CD4-positive, alpha-beta T cell (primary cell): ENCODE data around the gene DZIP1. TPM values are rescaled to one million over a fixed set of nuclear protein-coding genes. Genes with fewer than 3 reads are reported as not detected.

ENCODE experiments used
- ATAC-seq: fragments of 200-7000 bp; cut with Tn5 transposase; one replicate; pipeline ENCODE4 v1.10.0; 2022; ENCODE audit warnings: mild to moderate bottlenecking; ENCODE audit not compliant: poor library complexity
- CTCF ChIA-PET: fragments of 350-600 bp; sonication (Branson Sonifier 250); formaldehyde crosslinking; loops from one replicate; lab custom pipeline; 2021; ENCODE audit warnings: antibody characterized with exemption, inconsistent platforms; lab: Charles Lee
- POLR2A ChIA-PET: fragments of 350-600 bp; sonication (Branson Sonifier 250); formaldehyde crosslinking; loops from one replicate; lab custom pipeline; 2021; ENCODE audit warnings: antibody characterized with exemption, inconsistent platforms; lab: Charles Lee
- DNase-seq, 14 experiments: peaks; one replicate each; pipeline ENCODE4 v3.0.0-alpha.2; 2013 to 2020; ENCODE audit warnings: mixed read lengths in 2 of 14
- H3K27ac ChIP-seq, 2 donors: one replicate each; pipeline versions ENCODE4 v1.5.1 to v1.7.0; 2013; ENCODE audit warnings: low read length in 2 of 2, low read depth in 1 of 2, mild to moderate bottlenecking in 1 of 2
- H3K27me3 ChIP-seq, 2 experiments: 1 replicate in 1 of 2; 2 replicates in 1 of 2; pipeline versions ENCODE4 v1.6.1 to v1.7.0; 2013; ENCODE audit warnings: low read length in 2 of 2, control low read depth in 1 of 2, mild to moderate bottlenecking in 1 of 2, moderate library complexity in 1 of 2; ENCODE audit not compliant: insufficient read depth in 2 of 2, control insufficient read depth in 1 of 2
- H3K36me3 ChIP-seq: one replicate; pipeline ENCODE4 v1.6.1; 2013; ENCODE audit warnings: low read length, control low read depth; ENCODE audit not compliant: insufficient read depth
- H3K4me1 ChIP-seq: one replicate; pipeline ENCODE4 v1.6.1; 2013; ENCODE audit warnings: low read length, control low read depth; ENCODE audit not compliant: insufficient read depth
- H3K4me3 ChIP-seq: one replicate; pipeline ENCODE4 v1.5.1; 2013; ENCODE audit warnings: mild to moderate bottlenecking, low read length, moderate library complexity
- H3K9me3 ChIP-seq, 2 experiments: 1 replicate in 1 of 2; 2 replicates in 1 of 2; pipeline versions ENCODE4 v1.6.1 to v1.7.0; 2013; ENCODE audit warnings: low read length in 2 of 2, mild to moderate bottlenecking in 2 of 2, control low read depth in 1 of 2, moderate library complexity in 1 of 2; ENCODE audit not compliant: control insufficient read depth in 1 of 2, insufficient read depth in 1 of 2
- H3K27ac Mint-ChIP-seq: one replicate; pipeline ENCODE4 v1.8.0; 2020; ENCODE audit warnings: mixed read lengths
- H3K27me3 Mint-ChIP-seq: one replicate; pipeline ENCODE4 v1.8.0; 2021; ENCODE audit warnings: mixed read lengths
- H3K36me3 Mint-ChIP-seq: one replicate; pipeline ENCODE4 v1.8.0; 2021; ENCODE audit warnings: low read depth, mixed read lengths
- H3K4me1 Mint-ChIP-seq: one replicate; pipeline ENCODE4 v1.8.0; 2021; ENCODE audit warnings: low read depth, mixed read lengths
- H3K4me3 Mint-ChIP-seq: one replicate; pipeline ENCODE4 v1.8.0; 2020; ENCODE audit warnings: mild to moderate bottlenecking, mixed read lengths
- H3K9me3 Mint-ChIP-seq: one replicate; pipeline ENCODE4 v1.8.0; 2020; ENCODE audit warnings: mixed read lengths
- intact Hi-C, 2 experiments: fragments of 100-400 bp; cut with DNase I in 1 of 2; cut with micrococcal nuclease in 1 of 2; formaldehyde crosslinking; loops; one replicate each; pipeline versions ENCODE4 v1.15.1 to v1.9.0; 2023 to 2025; cut with DNase I, micrococcal nuclease
- total RNA-seq, 174 experiments: library from RNA in 2 of 174; stranded (reverse) in 2 of 174; gene quantifications; one replicate each; pipeline ENCODE4 v1.2.3 and lab custom pipeline; 2021 to 2026
- TF ChIP-seq, protein P1 (sequence below): fragments of 200-600 bp; IDR thresholded peaks from one replicate; pipeline ENCODE4 v1.8.0; 2022; ENCODE audit warnings: antibody characterized with exemption, mild to moderate bottlenecking

DZIP1 gene
- total RNA-seq, 2 experiments from 2014 or later: not detected

DNA sequence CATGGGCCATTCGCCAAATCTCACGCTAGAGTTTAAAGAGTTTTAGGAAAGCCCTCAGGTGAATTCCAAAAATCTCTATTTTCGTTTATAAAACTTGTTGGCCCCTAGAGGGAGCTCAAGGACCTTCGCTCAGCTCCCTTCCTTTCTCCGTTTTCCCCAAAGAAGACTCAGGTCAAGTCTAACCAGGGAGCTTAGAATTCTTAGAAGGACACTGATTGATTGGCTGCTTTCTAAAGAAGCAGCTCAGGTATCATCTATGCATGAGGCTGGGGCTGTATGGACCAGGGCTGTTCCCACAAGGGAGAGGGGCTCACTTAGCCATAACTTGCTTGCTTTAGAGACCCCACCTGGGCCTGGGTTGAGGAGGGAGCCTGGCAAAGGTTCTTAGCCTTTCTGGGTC is 20.5 kb downstream of the DZIP1 start:
- Histone ChIP-seq H3K4me3 (no peak overlapping the region), H3K27ac (no peak overlapping the region), H3K9me3 (no peaks in the 10 kb centered on the region), H3K36me3 (no peaks in the 10 kb centered on the region), H3K4me1 (no peaks in the 10 kb centered on the region), H3K27me3 (peaks cover 0 to 4% of the 10 kb centered on the region in 2 experiments)
- DNase-seq (peak in 4 of 14 experiments; percentile 33 to 70 (median 54)), ATAC-seq (no peak)
- no peaks in the 10 kb centered on the region for H3K9me3 Mint-ChIP-seq
- H3K36me3 Mint-ChIP-seq: no peaks in the 10 kb centered on the region
- TF ChIP-seq, protein P1, sequence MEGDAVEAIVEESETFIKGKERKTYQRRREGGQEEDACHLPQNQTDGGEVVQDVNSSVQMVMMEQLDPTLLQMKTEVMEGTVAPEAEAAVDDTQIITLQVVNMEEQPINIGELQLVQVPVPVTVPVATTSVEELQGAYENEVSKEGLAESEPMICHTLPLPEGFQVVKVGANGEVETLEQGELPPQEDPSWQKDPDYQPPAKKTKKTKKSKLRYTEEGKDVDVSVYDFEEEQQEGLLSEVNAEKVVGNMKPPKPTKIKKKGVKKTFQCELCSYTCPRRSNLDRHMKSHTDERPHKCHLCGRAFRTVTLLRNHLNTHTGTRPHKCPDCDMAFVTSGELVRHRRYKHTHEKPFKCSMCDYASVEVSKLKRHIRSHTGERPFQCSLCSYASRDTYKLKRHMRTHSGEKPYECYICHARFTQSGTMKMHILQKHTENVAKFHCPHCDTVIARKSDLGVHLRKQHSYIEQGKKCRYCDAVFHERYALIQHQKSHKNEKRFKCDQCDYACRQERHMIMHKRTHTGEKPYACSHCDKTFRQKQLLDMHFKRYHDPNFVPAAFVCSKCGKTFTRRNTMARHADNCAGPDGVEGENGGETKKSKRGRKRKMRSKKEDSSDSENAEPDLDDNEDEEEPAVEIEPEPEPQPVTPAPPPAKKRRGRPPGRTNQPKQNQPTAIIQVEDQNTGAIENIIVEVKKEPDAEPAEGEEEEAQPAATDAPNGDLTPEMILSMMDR: peak; percentile 74
- intact Hi-C loops: loop anchor here (1.0 to 10.0 kb wide), 2 partner anchors 210 to 1401 kb away; no protein-coding TSS in a partner anchor
- H3K27ac Mint-ChIP-seq: no peak overlapping the region
- H3K4me1 Mint-ChIP-seq: no peaks in the 10 kb centered on the region
- H3K4me3 Mint-ChIP-seq: no peak overlapping the region
- POLR2A ChIA-PET: interaction anchor here (0.7 kb wide), 1 partner anchor 210 kb away, joined by 3 read pairs; no protein-coding TSS in a partner anchor
- H3K27me3 Mint-ChIP-seq: peaks cover 22% of the 10 kb centered on the region
- CTCF ChIA-PET: interaction anchor here (0.6 to 2.6 kb wide), 3 partner anchors 15 to 210 kb away, joined by 3 to 27 read pairs (median 4); no protein-coding TSS in a partner anchor

DNA sequence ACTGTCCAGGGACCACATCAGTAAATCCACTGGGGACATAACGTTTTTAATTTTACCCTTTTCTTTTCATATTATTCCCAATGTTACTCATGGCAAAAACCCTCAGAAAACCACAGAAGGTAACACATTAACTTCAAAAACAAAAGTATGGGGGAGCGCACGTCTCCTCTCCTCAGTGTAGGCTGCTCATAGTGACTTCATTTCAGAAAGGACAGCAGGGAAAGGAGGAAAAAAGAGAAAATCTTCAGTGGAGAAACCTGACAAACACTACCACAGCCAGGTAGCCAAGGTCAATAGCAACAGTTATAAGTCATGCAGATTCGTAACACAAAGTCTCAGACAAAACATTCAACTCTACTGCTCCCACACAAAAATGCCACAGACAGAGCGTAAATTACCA is 21.4 kb downstream of the DZIP1 start:
- H3K4me3 Mint-ChIP-seq: no peak overlapping the region
- DNase-seq (no peak), ATAC-seq (no peak)
- Histone ChIP-seq H3K4me1 (no peaks in the 10 kb centered on the region), H3K36me3 (no peaks in the 10 kb centered on the region), H3K27me3 (peaks cover 0 to 4% of the 10 kb centered on the region in 2 experiments), H3K9me3 (no peaks in the 10 kb centered on the region), H3K27ac (no peak overlapping the region), H3K4me3 (no peak overlapping the region)
- no peaks in the 10 kb centered on the region for H3K4me1 Mint-ChIP-seq
- ChIA-PET POLR2A (no interaction called here), CTCF (interaction anchor here (2.6 kb wide), 1 partner anchor 211 kb away, joined by 27 read pairs; no protein-coding TSS in a partner anchor)
- intact Hi-C loops: loop anchor here in 1 of 2 experiments (10.0 kb wide), 1 partner anchor 1402 kb away; no protein-coding TSS in a partner anchor
- no peaks in the 10 kb centered on the region for H3K9me3 Mint-ChIP-seq
- TF ChIP-seq, protein P1: no peak
- H3K27ac Mint-ChIP-seq: no peak overlapping the region
- H3K27me3 Mint-ChIP-seq: peaks cover 22% of the 10 kb centered on the region
- no peaks in the 10 kb centered on the region for H3K36me3 Mint-ChIP-seq

DNA sequence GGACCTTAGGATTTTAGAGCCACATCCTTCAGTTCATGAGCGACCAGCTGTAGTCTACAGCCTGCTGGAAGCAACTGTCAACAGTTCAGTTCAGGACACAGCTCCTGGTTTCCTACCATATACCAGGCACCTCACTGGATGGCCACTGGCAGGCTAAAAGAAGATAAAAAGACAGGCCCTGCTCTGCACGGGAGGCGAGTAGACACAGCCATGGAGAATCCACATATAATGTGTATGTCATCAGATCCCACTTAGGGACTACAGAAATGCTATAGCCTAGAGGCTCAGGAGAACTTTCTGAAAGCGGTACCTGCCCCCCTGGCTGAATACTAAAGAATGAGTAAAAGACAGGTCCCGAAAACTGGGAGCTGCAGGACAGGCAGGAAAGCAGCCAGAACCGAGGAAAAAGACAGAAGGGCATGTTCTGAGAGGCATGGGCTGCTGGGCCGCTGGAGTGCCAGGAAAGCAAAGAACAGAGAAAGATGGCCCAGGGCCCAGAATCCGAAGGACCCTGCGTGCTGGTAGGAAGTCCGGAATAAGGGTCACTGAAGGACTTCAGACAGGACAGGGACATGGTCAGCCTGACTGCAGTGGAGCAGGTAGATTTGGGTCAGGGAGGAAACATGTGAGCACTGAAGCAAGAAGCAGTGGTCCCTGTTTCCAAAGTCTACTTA is 23.5 kb downstream of the DZIP1 start:
- DNase-seq: no peak
- Mint-ChIP-seq H3K9me3 (no peaks in the 10 kb centered on the region), H3K4me3 (no peak overlapping the region), H3K4me1 (no peaks in the 10 kb centered on the region), H3K27ac (no peak overlapping the region), H3K27me3 (peaks cover 27% of the 10 kb centered on the region), H3K36me3 (no peaks in the 10 kb centered on the region)
- H3K27ac ChIP-seq: no peak overlapping the region
- H3K27me3 ChIP-seq: peaks cover 0 to 4% of the 10 kb centered on the region in 2 experiments
- CTCF ChIA-PET: interaction anchor here (1.6 kb wide), 1 partner anchor 213 kb away, joined by 6 read pairs; no protein-coding TSS in a partner anchor
- POLR2A ChIA-PET: no interaction called here
- intact Hi-C loops: loop anchor here in 1 of 2 experiments (10.0 kb wide), 1 partner anchor 1404 kb away; no protein-coding TSS in a partner anchor
- no peak overlapping the region for H3K4me3 ChIP-seq
- H3K36me3 ChIP-seq: no peaks in the 10 kb centered on the region
- H3K9me3 ChIP-seq: no peaks in the 10 kb centered on the region
- no peaks in the 10 kb centered on the region for H3K4me1 ChIP-seq
- ATAC-seq: no peak
- TF ChIP-seq, protein P1: no peak
